GM23338 (cell line): Measurements from ENCODE around the gene CACHD1. TPM values are rescaled to one million over a fixed set of nuclear protein-coding genes. Genes with fewer than 3 reads are reported as not detected.

Experiments used
- ATAC-seq: fragments of 200-7000 bp; cut with Tn5 transposase; 3 replicates; pipeline ENCODE4 v1.9.1; 2020
- DNase-seq: peaks from one replicate; pipeline ENCODE4 v3.0.0-alpha.2; 2015; ENCODE audit warnings: low spot score
- H2AFZ ChIP-seq: fragments of 200-600 bp; sonication (generic); 2 replicates; pipeline ENCODE4 v1.8.0; 2016; ENCODE audit warnings: antibody characterized with exemption, mild to moderate bottlenecking, moderate library complexity
- H3F3A ChIP-seq: fragments of 200-600 bp; sonication (generic); replicated peaks from 2 replicates; pipeline ENCODE4 v1.8.0; 2017; ENCODE audit warnings: antibody characterized with exemption, mixed run types, low read depth
- H3K27ac ChIP-seq: fragments of 200-600 bp; sonication (generic); 2 replicates; pipeline ENCODE4 v1.6.1; 2016; ENCODE audit warnings: low read depth
- H3K27me3 ChIP-seq: fragments of 200-600 bp; sonication (generic); 2 replicates; pipeline ENCODE4 v1.8.0; 2016; ENCODE audit warnings: mild to moderate bottlenecking, mixed run types, moderate library complexity; ENCODE audit not compliant: insufficient read depth
- H3K36me3 ChIP-seq: fragments of 200-600 bp; sonication (generic); 2 replicates; pipeline ENCODE4 v1.8.0; 2016; ENCODE audit warnings: mild to moderate bottlenecking; ENCODE audit not compliant: insufficient read depth
- H3K4me1 ChIP-seq: fragments of 200-600 bp; sonication (generic); 2 replicates; pipeline ENCODE4 v1.8.0; 2016; ENCODE audit warnings: mild to moderate bottlenecking, moderate library complexity; ENCODE audit not compliant: insufficient read depth
- H3K4me2 ChIP-seq: fragments of 200-600 bp; sonication (generic); 2 replicates; pipeline ENCODE4 v1.7.1; 2017; ENCODE audit warnings: mixed run types
- H3K4me3 ChIP-seq: fragments of 200-600 bp; sonication (generic); 2 replicates; pipeline ENCODE4 v1.6.1; 2016; ENCODE audit warnings: mixed run types
- H3K79me2 ChIP-seq: fragments of 200-600 bp; sonication (generic); replicated peaks from 2 replicates; pipeline ENCODE4 v1.8.0; 2017; ENCODE audit warnings: mild to moderate bottlenecking; ENCODE audit not compliant: insufficient read depth
- H3K9me2 ChIP-seq: fragments of 200-600 bp; sonication (generic); 2 replicates; pipeline ENCODE4 v1.8.0; 2017; ENCODE audit not compliant: insufficient read depth
- H4K20me1 ChIP-seq: fragments of 200-600 bp; sonication (generic); replicated peaks from 2 replicates; pipeline ENCODE4 v1.8.0; 2017; ENCODE audit warnings: mild to moderate bottlenecking; ENCODE audit not compliant: insufficient read depth
- H3K27ac Mint-ChIP-seq: 2 replicates; pipeline ENCODE4 v1.8.0; 2020; ENCODE audit warnings: inconsistent platforms, mild to moderate bottlenecking, moderate library complexity, mixed read lengths
- H3K27me3 Mint-ChIP-seq: 3 replicates; pipeline ENCODE4 v1.8.0; 2022; ENCODE audit warnings: low read depth, mild to moderate bottlenecking, moderate library complexity, mixed read lengths, inconsistent platforms; ENCODE audit not compliant: insufficient read depth, poor library complexity
- H3K36me3 Mint-ChIP-seq: 3 replicates; pipeline ENCODE4 v1.8.0; 2021; ENCODE audit warnings: low read depth, mild to moderate bottlenecking, inconsistent platforms, moderate library complexity, mixed read lengths
- H3K4me1 Mint-ChIP-seq: 3 replicates; pipeline ENCODE4 v1.8.0; 2020; ENCODE audit warnings: mild to moderate bottlenecking, inconsistent platforms, mixed read lengths
- H3K4me3 Mint-ChIP-seq: 3 replicates; pipeline ENCODE4 v1.8.0; 2021; ENCODE audit warnings: moderate library complexity, mild to moderate bottlenecking, inconsistent platforms, mixed read lengths
- H3K9me3 Mint-ChIP-seq: 3 replicates; pipeline ENCODE4 v1.8.0; 2020; ENCODE audit warnings: moderate library complexity, mild to moderate bottlenecking, inconsistent platforms, mixed read lengths
- POLR2AphosphoS5 ChIP-seq: IDR thresholded peaks from 2 replicates; pipeline ENCODE4 v1.6.1; 2016; ENCODE audit warnings: antibody characterized with exemption, low read depth
- STAT1 ChIP-seq: IDR thresholded peaks from one replicate; pipeline ENCODE4 v1.6.1; 2016; ENCODE audit warnings: antibody characterized with exemption; ENCODE audit not compliant: unreplicated experiment
- ZNF331 ChIP-seq: fragments of 250-450 bp; sonication (Bioruptor Pico); IDR thresholded peaks from 2 replicates; pipeline ENCODE4 v1.5.0; 2020; ENCODE audit warnings: low read depth, mild to moderate bottlenecking, moderate library complexity
- polyA plus RNA-seq: library from polyadenylated mRNA; unstranded; fragments of >200 nt; fragmentation: Nextera tagmentation; extraction: Ambion mirVana; gene quantifications from 2 replicates; pipeline ENCODE4 v1.2.1, GENCODE V29; 2016
- total RNA-seq: library from RNA; depleted of rRNA; stranded (reverse); fragments of >200 nt; shearing (Covaris generic); gene quantifications from 2 replicates; pipeline ENCODE4 v1.2.3, GENCODE V29; 2014
- TF ChIP-seq, protein P1 (sequence below): fragments of 250-450 bp; sonication (Bioruptor Pico); IDR thresholded peaks from 2 replicates; pipeline ENCODE4 v1.5.0; 2020; ENCODE audit warnings: mild to moderate bottlenecking, moderate library complexity
- TF ChIP-seq, protein P2 (sequence below): IDR thresholded peaks from one replicate; pipeline ENCODE4 v1.6.1; 2018; ENCODE audit warnings: antibody characterized with exemption; ENCODE audit not compliant: unreplicated experiment
- TF ChIP-seq, protein P3 (sequence below): IDR thresholded peaks from 2 replicates; pipeline ENCODE4 v1.6.1; 2016; ENCODE audit warnings: antibody characterized with exemption

The CACHD1 gene
- total and polyA plus RNA-seq, 2 experiments from 2014 or later, result 12.6 to 43.7 TPM

DNA sequence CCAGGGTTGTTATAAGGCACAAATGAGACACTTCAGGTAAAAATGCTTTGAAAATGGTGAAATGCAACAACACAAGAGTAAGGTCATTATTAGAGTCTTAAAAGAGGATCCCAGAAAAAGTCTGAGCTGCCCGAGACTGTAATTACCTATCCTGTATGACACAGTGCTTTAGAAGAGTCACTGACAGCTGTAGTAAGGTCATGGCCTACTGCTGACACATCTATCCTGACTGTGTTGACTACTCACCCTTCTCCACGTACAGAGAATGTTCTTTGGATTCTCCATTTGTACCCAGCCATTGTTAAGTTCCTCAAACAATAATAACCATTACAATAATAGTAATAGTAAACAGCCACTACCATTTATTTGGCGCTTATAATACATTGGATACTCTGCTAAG is 104.4 kb downstream of the CACHD1 start:
- DNase-seq (no peak), ATAC-seq (no peak)
- H3K36me3 Mint-ChIP-seq, result peaks cover under 1% of the 10 kb centered on the region; the same call in 1 of the 3 replicates
- H3K27me3 Mint-ChIP-seq, result no peaks in the 10 kb centered on the region
- H3K4me3 ChIP-seq, result no peak overlapping the region
- H3K4me1 Mint-ChIP-seq, result peaks cover 81% of the 10 kb centered on the region
- H3K36me3 ChIP-seq, result no peaks in the 10 kb centered on the region
- no peaks in the 10 kb centered on the region for H3K9me2 ChIP-seq
- H3F3A ChIP-seq, result no peaks in the 10 kb centered on the region
- no peak overlapping the region for H3K4me2 ChIP-seq
- TF ChIP-seq POLR2AphosphoS5 (no peak), STAT1 (no peak), ZNF331 (CRISPR knock-in tag) (no peak)
- TF ChIP-seq, protein P1, sequence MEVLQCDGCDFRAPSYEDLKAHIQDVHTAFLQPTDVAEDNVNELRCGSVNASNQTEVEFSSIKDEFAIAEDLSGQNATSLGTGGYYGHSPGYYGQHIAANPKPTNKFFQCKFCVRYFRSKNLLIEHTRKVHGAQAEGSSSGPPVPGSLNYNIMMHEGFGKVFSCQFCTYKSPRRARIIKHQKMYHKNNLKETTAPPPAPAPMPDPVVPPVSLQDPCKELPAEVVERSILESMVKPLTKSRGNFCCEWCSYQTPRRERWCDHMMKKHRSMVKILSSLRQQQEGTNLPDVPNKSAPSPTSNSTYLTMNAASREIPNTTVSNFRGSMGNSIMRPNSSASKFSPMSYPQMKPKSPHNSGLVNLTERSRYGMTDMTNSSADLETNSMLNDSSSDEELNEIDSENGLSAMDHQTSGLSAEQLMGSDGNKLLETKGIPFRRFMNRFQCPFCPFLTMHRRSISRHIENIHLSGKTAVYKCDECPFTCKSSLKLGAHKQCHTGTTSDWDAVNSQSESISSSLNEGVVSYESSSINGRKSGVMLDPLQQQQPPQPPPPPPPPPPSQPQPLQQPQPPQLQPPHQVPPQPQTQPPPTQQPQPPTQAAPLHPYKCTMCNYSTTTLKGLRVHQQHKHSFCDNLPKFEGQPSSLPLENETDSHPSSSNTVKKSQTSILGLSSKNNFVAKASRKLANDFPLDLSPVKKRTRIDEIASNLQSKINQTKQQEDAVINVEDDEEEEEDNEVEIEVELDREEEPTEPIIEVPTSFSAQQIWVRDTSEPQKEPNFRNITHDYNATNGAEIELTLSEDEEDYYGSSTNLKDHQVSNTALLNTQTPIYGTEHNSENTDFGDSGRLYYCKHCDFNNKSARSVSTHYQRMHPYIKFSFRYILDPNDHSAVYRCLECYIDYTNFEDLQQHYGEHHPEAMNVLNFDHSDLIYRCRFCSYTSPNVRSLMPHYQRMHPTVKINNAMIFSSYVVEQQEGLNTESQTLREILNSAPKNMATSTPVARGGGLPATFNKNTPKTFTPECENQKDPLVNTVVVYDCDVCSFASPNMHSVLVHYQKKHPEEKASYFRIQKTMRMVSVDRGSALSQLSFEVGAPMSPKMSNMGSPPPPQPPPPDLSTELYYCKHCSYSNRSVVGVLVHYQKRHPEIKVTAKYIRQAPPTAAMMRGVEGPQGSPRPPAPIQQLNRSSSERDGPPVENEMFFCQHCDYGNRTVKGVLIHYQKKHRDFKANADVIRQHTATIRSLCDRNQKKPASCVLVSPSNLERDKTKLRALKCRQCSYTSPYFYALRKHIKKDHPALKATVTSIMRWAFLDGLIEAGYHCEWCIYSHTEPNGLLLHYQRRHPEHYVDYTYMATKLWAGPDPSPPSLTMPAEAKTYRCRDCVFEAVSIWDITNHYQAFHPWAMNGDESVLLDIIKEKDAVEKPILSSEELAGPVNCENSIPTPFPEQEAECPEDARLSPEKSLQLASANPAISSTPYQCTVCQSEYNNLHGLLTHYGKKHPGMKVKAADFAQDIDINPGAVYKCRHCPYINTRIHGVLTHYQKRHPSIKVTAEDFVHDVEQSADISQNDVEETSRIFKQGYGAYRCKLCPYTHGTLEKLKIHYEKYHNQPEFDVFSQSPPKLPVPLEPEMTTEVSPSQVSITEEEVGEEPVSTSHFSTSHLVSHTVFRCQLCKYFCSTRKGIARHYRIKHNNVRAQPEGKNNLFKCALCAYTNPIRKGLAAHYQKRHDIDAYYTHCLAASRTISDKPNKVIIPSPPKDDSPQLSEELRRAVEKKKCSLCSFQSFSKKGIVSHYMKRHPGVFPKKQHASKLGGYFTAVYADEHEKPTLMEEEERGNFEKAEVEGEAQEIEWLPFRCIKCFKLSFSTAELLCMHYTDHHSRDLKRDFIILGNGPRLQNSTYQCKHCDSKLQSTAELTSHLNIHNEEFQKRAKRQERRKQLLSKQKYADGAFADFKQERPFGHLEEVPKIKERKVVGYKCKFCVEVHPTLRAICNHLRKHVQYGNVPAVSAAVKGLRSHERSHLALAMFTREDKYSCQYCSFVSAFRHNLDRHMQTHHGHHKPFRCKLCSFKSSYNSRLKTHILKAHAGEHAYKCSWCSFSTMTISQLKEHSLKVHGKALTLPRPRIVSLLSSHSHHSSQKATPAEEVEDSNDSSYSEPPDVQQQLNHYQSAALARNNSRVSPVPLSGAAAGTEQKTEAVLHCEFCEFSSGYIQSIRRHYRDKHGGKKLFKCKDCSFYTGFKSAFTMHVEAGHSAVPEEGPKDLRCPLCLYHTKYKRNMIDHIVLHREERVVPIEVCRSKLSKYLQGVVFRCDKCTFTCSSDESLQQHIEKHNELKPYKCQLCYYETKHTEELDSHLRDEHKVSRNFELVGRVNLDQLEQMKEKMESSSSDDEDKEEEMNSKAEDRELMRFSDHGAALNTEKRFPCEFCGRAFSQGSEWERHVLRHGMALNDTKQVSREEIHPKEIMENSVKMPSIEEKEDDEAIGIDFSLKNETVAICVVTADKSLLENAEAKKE (CRISPR knock-in tag), result no peak
- H3K4me1 ChIP-seq, result peaks cover 69% of the 10 kb centered on the region
- H3K27ac Mint-ChIP-seq, result no peak overlapping the region
- peaks cover 87% of the 10 kb centered on the region for H3K79me2 ChIP-seq
- no peak overlapping the region for H2AFZ ChIP-seq
- H4K20me1 ChIP-seq, result peaks cover 16% of the 10 kb centered on the region
- no peaks in the 10 kb centered on the region for H3K27me3 ChIP-seq
- H3K9me3 Mint-ChIP-seq, result no peaks in the 10 kb centered on the region
- H3K27ac ChIP-seq, result no peak overlapping the region
- H3K4me3 Mint-ChIP-seq, result no peak overlapping the region

DNA sequence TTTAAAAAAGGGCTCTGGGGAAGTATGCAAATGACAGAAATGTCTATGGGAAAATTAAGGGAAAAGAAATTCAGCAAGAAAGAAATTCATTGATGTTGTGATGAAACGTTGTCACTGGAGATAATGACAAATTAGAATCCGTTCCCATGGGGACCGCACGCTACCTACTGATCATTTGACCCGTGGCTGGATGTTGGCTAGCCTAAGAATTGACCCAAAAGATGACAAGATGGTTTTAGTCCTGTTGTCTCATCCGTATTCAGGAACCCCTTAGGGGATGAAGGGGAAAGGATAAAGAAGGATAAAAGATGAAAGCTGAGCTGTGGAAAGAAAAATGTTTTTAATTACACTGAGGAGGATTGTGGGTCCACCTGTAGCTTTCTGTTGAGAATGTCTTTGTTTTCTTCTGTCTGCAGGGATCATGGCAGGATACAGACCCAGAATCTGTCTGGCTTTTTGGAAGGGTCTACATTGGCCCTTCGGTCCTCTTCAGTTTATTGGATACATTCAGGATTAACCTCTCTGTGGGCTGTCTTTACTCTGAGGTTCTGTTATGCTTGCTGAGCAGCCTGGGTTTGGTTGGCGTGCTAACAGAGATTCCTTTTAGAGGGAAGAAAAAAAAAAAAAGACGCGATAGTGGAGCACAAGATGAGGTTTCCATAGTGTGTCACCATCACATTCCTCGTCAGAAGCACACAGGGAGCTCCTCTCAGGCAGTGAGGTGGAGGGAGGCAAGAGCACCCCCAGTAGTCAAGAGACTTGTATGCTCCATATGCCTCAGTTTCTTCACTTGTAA is 106.2 kb downstream of the CACHD1 start:
- Histone ChIP-seq H3K79me2 (peaks cover 85% of the 10 kb centered on the region), H2AFZ (no peak overlapping the region), H4K20me1 (peaks cover 12% of the 10 kb centered on the region), H3K4me1 (peaks cover 57% of the 10 kb centered on the region), H3K27me3 (no peaks in the 10 kb centered on the region), H3K4me3 (no peak overlapping the region), H3K4me2 (peak overlapping the region; percentile 16), H3K27ac (no peak overlapping the region), H3K9me2 (no peaks in the 10 kb centered on the region), H3F3A (no peaks in the 10 kb centered on the region), H3K36me3 (no peaks in the 10 kb centered on the region)
- DNase-seq (no peak), ATAC-seq (no peak)
- Mint-ChIP-seq H3K36me3 (no peaks in the 10 kb centered on the region), H3K27me3 (no peaks in the 10 kb centered on the region), H3K9me3 (no peaks in the 10 kb centered on the region), H3K4me3 (no peak overlapping the region), H3K4me1 (peaks cover 67% of the 10 kb centered on the region), H3K27ac (0 out of 2 replicates have a peak overlapping the region, but pooled peaks have one; percentile 40)
- TF ChIP-seq, protein P2, sequence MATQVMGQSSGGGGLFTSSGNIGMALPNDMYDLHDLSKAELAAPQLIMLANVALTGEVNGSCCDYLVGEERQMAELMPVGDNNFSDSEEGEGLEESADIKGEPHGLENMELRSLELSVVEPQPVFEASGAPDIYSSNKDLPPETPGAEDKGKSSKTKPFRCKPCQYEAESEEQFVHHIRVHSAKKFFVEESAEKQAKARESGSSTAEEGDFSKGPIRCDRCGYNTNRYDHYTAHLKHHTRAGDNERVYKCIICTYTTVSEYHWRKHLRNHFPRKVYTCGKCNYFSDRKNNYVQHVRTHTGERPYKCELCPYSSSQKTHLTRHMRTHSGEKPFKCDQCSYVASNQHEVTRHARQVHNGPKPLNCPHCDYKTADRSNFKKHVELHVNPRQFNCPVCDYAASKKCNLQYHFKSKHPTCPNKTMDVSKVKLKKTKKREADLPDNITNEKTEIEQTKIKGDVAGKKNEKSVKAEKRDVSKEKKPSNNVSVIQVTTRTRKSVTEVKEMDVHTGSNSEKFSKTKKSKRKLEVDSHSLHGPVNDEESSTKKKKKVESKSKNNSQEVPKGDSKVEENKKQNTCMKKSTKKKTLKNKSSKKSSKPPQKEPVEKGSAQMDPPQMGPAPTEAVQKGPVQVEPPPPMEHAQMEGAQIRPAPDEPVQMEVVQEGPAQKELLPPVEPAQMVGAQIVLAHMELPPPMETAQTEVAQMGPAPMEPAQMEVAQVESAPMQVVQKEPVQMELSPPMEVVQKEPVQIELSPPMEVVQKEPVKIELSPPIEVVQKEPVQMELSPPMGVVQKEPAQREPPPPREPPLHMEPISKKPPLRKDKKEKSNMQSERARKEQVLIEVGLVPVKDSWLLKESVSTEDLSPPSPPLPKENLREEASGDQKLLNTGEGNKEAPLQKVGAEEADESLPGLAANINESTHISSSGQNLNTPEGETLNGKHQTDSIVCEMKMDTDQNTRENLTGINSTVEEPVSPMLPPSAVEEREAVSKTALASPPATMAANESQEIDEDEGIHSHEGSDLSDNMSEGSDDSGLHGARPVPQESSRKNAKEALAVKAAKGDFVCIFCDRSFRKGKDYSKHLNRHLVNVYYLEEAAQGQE, result no peak
- TF ChIP-seq STAT1, result no peak
- no peak for TF ChIP-seq POLR2AphosphoS5
- TF ChIP-seq ZNF331 (CRISPR knock-in tag), result no peak
- TF ChIP-seq, protein P3, sequence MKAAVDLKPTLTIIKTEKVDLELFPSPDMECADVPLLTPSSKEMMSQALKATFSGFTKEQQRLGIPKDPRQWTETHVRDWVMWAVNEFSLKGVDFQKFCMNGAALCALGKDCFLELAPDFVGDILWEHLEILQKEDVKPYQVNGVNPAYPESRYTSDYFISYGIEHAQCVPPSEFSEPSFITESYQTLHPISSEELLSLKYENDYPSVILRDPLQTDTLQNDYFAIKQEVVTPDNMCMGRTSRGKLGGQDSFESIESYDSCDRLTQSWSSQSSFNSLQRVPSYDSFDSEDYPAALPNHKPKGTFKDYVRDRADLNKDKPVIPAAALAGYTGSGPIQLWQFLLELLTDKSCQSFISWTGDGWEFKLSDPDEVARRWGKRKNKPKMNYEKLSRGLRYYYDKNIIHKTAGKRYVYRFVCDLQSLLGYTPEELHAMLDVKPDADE, result no peak
